Measurements from ENCODE around the gene BCAN.
A peak's percentile ranks its signal among the peaks of the same experiment; 100 is the strongest.
"Not testable (repeated sequence)": the region's sequence is repeated elsewhere in the genome, so short reads cannot be mapped to it uniquely, and the experiment has no call there.

Gene BCAN

DNA sequence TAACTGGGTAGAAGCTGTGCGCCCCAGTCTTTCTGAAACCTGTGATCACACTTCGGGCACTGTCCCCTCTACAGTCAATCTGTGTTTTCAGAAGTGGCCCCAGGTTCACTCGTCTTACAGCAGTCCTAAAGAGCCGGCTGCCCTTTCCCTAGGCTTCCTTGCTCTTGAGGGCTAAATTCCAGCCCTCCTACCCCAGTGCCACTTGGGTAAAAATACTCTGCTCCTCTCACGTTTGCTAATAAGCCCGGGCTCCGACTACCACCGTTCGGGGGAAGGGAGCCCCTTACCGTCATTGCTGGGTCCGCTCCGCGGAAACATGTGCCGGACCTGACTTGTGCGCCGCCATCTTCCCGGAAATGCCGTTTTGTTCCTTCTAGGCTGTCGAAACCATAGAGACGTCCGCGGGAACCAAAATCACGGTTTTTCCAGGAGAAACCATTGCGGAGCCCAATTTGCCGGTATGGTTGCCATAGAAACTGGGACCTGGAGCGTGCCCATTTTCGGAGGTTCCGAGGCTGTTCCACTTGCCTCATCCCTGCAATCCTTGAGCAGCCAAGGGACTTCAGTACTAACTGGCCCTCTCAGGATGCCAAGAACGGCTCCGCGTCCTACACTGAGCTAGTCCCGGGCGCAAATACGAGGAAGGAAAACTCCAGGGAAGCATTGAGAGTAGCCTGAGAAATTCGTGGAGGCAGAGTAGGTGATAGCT is 40.6 kb upstream of the BCAN start, which contains the start of gene GPATCH4:
Gene GPATCH4, minus strand, starts transcription at position 358 of the 709 bp plus-strand sequence.
- TF ChIP-seq, protein P1, sequence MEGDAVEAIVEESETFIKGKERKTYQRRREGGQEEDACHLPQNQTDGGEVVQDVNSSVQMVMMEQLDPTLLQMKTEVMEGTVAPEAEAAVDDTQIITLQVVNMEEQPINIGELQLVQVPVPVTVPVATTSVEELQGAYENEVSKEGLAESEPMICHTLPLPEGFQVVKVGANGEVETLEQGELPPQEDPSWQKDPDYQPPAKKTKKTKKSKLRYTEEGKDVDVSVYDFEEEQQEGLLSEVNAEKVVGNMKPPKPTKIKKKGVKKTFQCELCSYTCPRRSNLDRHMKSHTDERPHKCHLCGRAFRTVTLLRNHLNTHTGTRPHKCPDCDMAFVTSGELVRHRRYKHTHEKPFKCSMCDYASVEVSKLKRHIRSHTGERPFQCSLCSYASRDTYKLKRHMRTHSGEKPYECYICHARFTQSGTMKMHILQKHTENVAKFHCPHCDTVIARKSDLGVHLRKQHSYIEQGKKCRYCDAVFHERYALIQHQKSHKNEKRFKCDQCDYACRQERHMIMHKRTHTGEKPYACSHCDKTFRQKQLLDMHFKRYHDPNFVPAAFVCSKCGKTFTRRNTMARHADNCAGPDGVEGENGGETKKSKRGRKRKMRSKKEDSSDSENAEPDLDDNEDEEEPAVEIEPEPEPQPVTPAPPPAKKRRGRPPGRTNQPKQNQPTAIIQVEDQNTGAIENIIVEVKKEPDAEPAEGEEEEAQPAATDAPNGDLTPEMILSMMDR (IDR thresholded peaks at IDR 0.05; ENCODE audit: insufficient read depth, low read length, poor library complexity, severe bottlenecking), result no peak
- Histone ChIP-seq H3K4me3 (replicated peaks; ENCODE audit: low read depth, low read length) (peak within 1 kb of the TSS; percentile 80), H3K27me3 (replicated peaks; ENCODE audit: control insufficient read depth, insufficient read depth, low read length) (no peaks in the 10 kb centered on the region), H3K36me3 (ENCODE audit: control insufficient read depth, insufficient read depth, low read length) (peaks cover 10% of the 10 kb centered on the region)
- peak; percentile 82 for DNase-seq (ENCODE audit: extremely low read depth, insufficient read length)

DNA sequence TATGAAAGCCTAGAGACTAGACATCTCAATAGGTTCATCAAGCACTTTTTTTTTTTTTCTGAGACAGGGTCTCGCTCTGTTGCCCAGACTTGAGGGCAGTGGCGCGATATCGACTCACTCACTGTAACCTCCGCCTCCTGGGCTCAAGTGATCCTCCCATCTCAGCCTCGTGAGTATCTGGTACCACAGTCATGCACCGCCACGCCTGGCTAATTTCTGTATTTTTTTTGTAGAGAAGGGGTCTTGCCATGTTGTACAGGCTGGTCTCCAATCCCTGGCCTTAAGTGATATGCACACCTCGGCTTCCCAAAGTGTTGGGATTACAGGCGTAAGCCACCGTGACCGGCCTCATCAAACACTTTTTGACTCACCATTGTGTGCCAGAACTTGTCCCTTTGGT is 40.0 kb upstream of the BCAN start:
- no peak for DNase-seq (ENCODE audit: extremely low read depth, insufficient read length)
- Histone ChIP-seq H3K27me3 (replicated peaks; ENCODE audit: control insufficient read depth, insufficient read depth, low read length) (no peaks in the 10 kb centered on the region), H3K36me3 (ENCODE audit: control insufficient read depth, insufficient read depth, low read length) (peaks cover 9% of the 10 kb centered on the region), H3K4me3 (replicated peaks; ENCODE audit: low read depth, low read length) (peak overlapping the region; percentile 80)
- TF ChIP-seq, protein P1 (IDR thresholded peaks at IDR 0.05; ENCODE audit: insufficient read depth, low read length, poor library complexity, severe bottlenecking), result no peak

DNA sequence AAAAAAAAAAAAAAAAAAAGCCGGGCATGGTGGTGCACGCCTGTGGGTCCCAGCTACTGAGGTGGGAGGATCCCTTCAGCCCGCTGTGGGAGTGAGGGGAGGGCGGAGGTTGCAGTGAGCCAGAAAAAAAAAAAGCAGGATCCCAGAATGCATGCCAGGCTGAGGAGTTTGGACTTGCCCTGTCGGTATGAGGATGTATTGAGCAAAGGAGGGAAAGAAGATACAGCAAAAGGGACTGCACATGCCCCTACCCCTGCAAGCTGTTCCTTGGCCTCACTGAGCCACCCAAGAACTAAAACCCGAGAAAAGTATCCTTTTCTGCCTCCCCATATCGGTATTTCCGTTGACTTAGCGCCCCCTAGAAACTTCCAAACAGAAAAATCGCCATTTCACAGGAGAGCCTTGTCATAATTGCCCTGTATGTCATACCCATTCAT is 39.3 kb upstream of the BCAN start:
- H3K27me3 ChIP-seq (replicated peaks; ENCODE audit: control insufficient read depth, insufficient read depth, low read length), result no peaks in the 10 kb centered on the region
- no peak for DNase-seq (ENCODE audit: extremely low read depth, insufficient read length)
- H3K4me3 ChIP-seq (replicated peaks; ENCODE audit: low read depth, low read length), result no peak overlapping the region
- TF ChIP-seq, protein P1 (IDR thresholded peaks at IDR 0.05; ENCODE audit: insufficient read depth, low read length, poor library complexity, severe bottlenecking), result peak; percentile 47
- H3K36me3 ChIP-seq (ENCODE audit: control insufficient read depth, insufficient read depth, low read length), result peaks cover 6% of the 10 kb centered on the region

DNA sequence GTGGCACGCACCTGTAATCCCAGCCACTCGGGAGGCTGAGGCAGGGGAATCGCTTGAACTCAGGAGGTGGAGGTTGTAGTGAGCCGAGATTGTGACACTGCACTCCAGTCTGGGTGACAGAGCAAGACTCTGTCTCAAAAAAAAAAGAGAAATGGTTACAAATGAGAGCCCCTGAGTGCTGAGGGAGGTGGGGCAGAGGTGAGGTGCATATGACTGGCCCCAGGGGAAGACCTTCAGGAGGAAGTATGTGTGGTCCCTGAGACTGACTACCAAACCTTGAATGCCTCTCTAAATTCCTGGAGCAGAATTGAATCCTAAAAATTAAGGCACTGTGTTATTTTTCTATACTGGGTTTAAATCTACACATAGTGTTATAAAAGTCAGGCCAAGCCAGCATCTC is 34.6 kb upstream of the BCAN start:
- not testable (repeated sequence) for H3K36me3 ChIP-seq (ENCODE audit: control insufficient read depth, insufficient read depth, low read length); H3K27me3 ChIP-seq (replicated peaks; ENCODE audit: control insufficient read depth, insufficient read depth, low read length); H3K4me3 ChIP-seq (replicated peaks; ENCODE audit: low read depth, low read length); DNase-seq (ENCODE audit: extremely low read depth, insufficient read length)

DNA sequence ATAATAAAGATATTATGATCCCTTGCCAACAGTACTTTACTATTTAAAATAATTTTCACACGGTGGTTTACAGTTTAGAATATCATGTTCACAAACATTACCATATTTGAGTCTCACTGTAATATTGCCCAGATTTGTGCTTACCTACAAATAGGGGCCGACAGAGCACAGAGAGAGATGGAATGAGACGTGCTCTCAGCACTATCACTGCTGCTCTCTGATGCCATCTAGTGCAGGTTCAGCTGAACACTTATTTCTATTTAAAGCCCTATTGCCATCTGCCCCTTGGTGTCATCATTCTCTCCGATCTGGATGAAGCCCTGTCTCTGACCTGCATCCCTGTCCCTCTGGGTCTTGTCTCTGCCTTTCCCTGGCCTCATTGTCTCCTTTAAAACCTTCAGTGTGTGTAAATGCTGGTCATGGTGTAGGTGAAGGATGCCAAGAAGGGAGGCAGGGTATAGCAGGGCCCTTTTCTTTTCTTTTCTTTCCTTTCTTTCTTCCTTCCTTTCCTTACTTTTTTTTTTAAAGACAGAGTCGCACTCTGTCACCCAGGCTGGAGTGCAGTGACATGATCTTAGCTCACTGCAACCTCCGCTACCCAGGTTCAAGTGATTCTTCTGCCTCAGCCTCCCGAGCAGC is 33.8 kb upstream of the BCAN start:
- no peaks in the 10 kb centered on the region for H3K27me3 ChIP-seq (replicated peaks; ENCODE audit: control insufficient read depth, insufficient read depth, low read length)
- H3K36me3 ChIP-seq (ENCODE audit: control insufficient read depth, insufficient read depth, low read length), result no peaks in the 10 kb centered on the region
- TF ChIP-seq, protein P1 (IDR thresholded peaks at IDR 0.05; ENCODE audit: insufficient read depth, low read length, poor library complexity, severe bottlenecking), result peak; percentile 77
- DNase-seq (ENCODE audit: extremely low read depth, insufficient read length), result no peak
- no peak overlapping the region for H3K4me3 ChIP-seq (replicated peaks; ENCODE audit: low read depth, low read length)

DNA sequence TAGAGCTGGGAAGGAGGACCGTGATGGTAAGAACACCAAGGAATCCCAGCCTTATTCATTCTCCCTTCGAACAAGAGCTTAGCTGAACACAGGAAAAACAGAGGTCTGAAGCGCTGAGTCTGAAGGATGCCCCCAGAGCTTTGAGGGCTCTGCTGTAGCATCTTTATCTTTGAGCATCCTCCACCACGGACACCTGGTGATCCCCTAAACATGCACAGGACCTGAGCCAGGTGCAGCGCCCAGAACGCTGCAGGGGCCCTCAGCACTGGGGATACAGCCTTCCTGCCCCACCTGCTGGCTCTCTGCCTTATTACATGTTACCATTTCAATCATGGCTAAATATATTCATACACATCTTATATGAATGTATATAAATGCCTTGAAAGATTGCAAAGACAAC is 32.9 kb upstream of the BCAN start:
- DNase-seq (ENCODE audit: extremely low read depth, insufficient read length), result no peak
- TF ChIP-seq, protein P1 (IDR thresholded peaks at IDR 0.05; ENCODE audit: insufficient read depth, low read length, poor library complexity, severe bottlenecking), result peak; percentile 76
- H3K4me3 ChIP-seq (replicated peaks; ENCODE audit: low read depth, low read length), result no peak overlapping the region
- H3K27me3 ChIP-seq (replicated peaks; ENCODE audit: control insufficient read depth, insufficient read depth, low read length), result no peaks in the 10 kb centered on the region
- no peaks in the 10 kb centered on the region for H3K36me3 ChIP-seq (ENCODE audit: control insufficient read depth, insufficient read depth, low read length)

DNA sequence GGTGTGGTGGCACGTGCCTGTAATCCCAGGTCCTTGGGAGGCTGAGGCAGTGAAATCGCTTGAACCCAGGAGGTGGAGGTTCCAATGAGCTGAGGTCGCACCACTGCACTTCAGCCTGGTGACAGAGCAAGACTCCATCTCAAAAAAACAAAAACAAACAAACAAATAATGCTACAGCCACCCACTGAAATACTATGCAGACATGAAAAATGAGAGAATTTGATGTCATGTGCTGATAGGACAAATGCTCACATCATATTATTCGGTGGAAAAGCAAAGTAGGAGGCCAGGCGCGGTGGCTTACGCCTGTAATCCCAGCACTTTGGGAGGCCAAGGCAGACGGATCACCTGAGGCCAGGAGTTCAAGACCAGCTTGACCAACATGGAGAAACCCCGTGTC is 31.8 kb upstream of the BCAN start:
- not testable (repeated sequence) for DNase-seq (ENCODE audit: extremely low read depth, insufficient read length); H3K36me3 ChIP-seq (ENCODE audit: control insufficient read depth, insufficient read depth, low read length); H3K4me3 ChIP-seq (replicated peaks; ENCODE audit: low read depth, low read length)

More for the DNA sequence above, 31.8 kb upstream of the BCAN start:
- not testable (repeated sequence) for H3K27me3 ChIP-seq (replicated peaks; ENCODE audit: control insufficient read depth, insufficient read depth, low read length)

Data from GM06990 (cell line).